Right lobe of liver (tissue), 4 donors: ENCODE results near the gene ZKSCAN3.

Experiments
- CTCF ChIP-seq, 4 donors: fragments of 200-600 bp in 3 of 4; fragments of 450-650 bp in 1 of 4; IDR thresholded peaks; one replicate each; pipeline versions ENCODE4 v1.5.1 to v1.8.0; 2016 to 2022; ENCODE audit warnings: antibody characterized with exemption in 4 of 4, mild to moderate bottlenecking in 2 of 4
- POLR2A ChIP-seq: fragments of 450-650 bp; IDR thresholded peaks from one replicate; pipeline ENCODE4 v1.6.1; 2017; ENCODE audit warnings: antibody characterized with exemption, mild to moderate bottlenecking
- donor health status: DM: no; HTN: no; CAD: no.
- donor health status: DM: no; HTN: no; CAD: no.
- donor health status: DM: no; HTN: yes; CAD: no.

GRCh38 chr6:28413681-28414080 is 63.9 kb downstream of the ZKSCAN3 start:
- TF ChIP-seq CTCF (IDR thresholded peaks at IDR 0.05) (no peak), POLR2A (no peak)
